ENCODE results near the gene TMEM94. TPM values are rescaled to one million over a fixed set of nuclear protein-coding genes. Genes with fewer than 3 reads are reported as not detected.
"Not testable (repeated sequence)": the region's sequence is repeated elsewhere in the genome, so short reads cannot be mapped to it uniquely, and the experiment has no call there.

Gene TMEM94
- total and polyA plus RNA-seq, 4 experiments from 2014 or later = 3.9 to 109 (median 63.3) TPM

- peaks cover 12 to 44% of the 10 kb centered on the region in 2 donors for H3K36me3 Mint-ChIP-seq
- Histone ChIP-seq H3K36me3 (ENCODE audit: insufficient read depth, low read length) (peaks cover 15% of the 10 kb centered on the region), H3K4me3 (ENCODE audit: low read length in 2 of 2) (no peak overlapping the region), H3K27ac (ENCODE audit: low read depth, low read length) (no peak overlapping the region), H3K4me1 (ENCODE audit: insufficient read depth, low read length) (no peaks in the 10 kb centered on the region), H3K27me3 (ENCODE audit: insufficient read depth, low read length) (no peaks in the 10 kb centered on the region), H3K9me3 (ENCODE audit: control insufficient read depth in 1 of 2, low read length in 2 of 2) (no peaks in the 10 kb centered on the region)
- H3K4me3 Mint-ChIP-seq = no peak overlapping the region
- no peaks in the 10 kb centered on the region for H3K9me3 Mint-ChIP-seq
- DNase-seq = no peak
- H3K27me3 Mint-ChIP-seq = no peaks in the 10 kb centered on the region
- peaks cover 0 to 11% (median 4%) of the 10 kb centered on the region in 4 donors for H3K4me1 Mint-ChIP-seq
- ChIA-PET CTCF (ENCODE audit: partially characterized antibody) (no interaction called here), POLR2A (ENCODE audit: partially characterized antibody) (interaction anchor here (0.9 kb wide), 1 partner anchor 16 kb away, joined by 3 read pairs; no protein-coding TSS in a partner anchor)
- intact Hi-C loops (cut with micrococcal nuclease) = no loop called here
- H3K27ac Mint-ChIP-seq = no peak overlapping the region
These were observed 19.4 kb downstream of the TMEM94 start for GRCh38 chr17:75475851-75476250.

- no peaks in the 10 kb centered on the region for H3K27me3 Mint-ChIP-seq
- H3K4me3 ChIP-seq (ENCODE audit: low read length in 2 of 2) = no peak overlapping the region
- POLR2A ChIA-PET (ENCODE audit: partially characterized antibody) = no interaction called here
These were observed 19.8 kb downstream of the TMEM94 start for GRCh38 chr17:75476271-75476671.

GRCh38 chr17:75476752-75477489, 20.5 kb downstream of the TMEM94 start:
- CTCF ChIA-PET (ENCODE audit: partially characterized antibody) = no interaction called here
- Mint-ChIP-seq H3K27ac (peak overlapping the region in 2 of 7 donors; percentile 12 to 78), H3K9me3 (no peaks in the 10 kb centered on the region), H3K27me3 (no peaks in the 10 kb centered on the region), H3K36me3 (peaks cover 10 to 44% of the 10 kb centered on the region in 2 donors), H3K4me1 (peaks cover 0 to 11% (median 4%) of the 10 kb centered on the region in 4 donors), H3K4me3 (no peak overlapping the region)
- Histone ChIP-seq H3K36me3 (ENCODE audit: insufficient read depth, low read length) (peaks cover 15% of the 10 kb centered on the region), H3K4me3 (ENCODE audit: low read length in 2 of 2) (no peak overlapping the region), H3K27me3 (ENCODE audit: insufficient read depth, low read length) (no peaks in the 10 kb centered on the region), H3K27ac (ENCODE audit: low read depth, low read length) (no peak overlapping the region), H3K4me1 (ENCODE audit: insufficient read depth, low read length) (no peaks in the 10 kb centered on the region), H3K9me3 (ENCODE audit: control insufficient read depth in 1 of 2, low read length in 2 of 2) (no peaks in the 10 kb centered on the region)
- intact Hi-C loops (cut with micrococcal nuclease) = no loop called here
- DNase-seq = no peak
- POLR2A ChIA-PET (ENCODE audit: partially characterized antibody) = no interaction called here

More at GRCh38 chr17:75476271-75476671, 19.8 kb downstream of the TMEM94 start:
- Mint-ChIP-seq H3K36me3 (peaks cover 12 to 47% of the 10 kb centered on the region in 2 donors), H3K4me3 (no peak overlapping the region), H3K9me3 (no peaks in the 10 kb centered on the region), H3K4me1 (peaks cover 0 to 11% (median 4%) of the 10 kb centered on the region in 4 donors), H3K27ac (peak overlapping the region in 3 of 7 donors; percentile 12 to 78 (median 78))
- no peak overlapping the region for H3K27ac ChIP-seq (ENCODE audit: low read depth, low read length)
- H3K4me1 ChIP-seq (ENCODE audit: insufficient read depth, low read length) = no peaks in the 10 kb centered on the region
- CTCF ChIA-PET (ENCODE audit: partially characterized antibody) = no interaction called here
- no peaks in the 10 kb centered on the region for H3K9me3 ChIP-seq (ENCODE audit: control insufficient read depth in 1 of 2, low read length in 2 of 2)
- DNase-seq = no peak
- no peaks in the 10 kb centered on the region for H3K27me3 ChIP-seq (ENCODE audit: insufficient read depth, low read length)
- intact Hi-C loops (cut with micrococcal nuclease) = no loop called here
- H3K36me3 ChIP-seq (ENCODE audit: insufficient read depth, low read length) = peaks cover 15% of the 10 kb centered on the region

- intact Hi-C loops (cut with micrococcal nuclease) = not testable (repeated sequence)
These were observed 21.0 kb downstream of the TMEM94 start for GRCh38 chr17:75477490-75477862.

GRCh38 chr17:75478508-75478907, 22.1 kb downstream of the TMEM94 start:
- DNase-seq = no peak
- POLR2A ChIA-PET (ENCODE audit: partially characterized antibody) = no interaction called here
- H3K27me3 Mint-ChIP-seq = no peaks in the 10 kb centered on the region
- Histone ChIP-seq H3K27me3 (ENCODE audit: insufficient read depth, low read length) (no peaks in the 10 kb centered on the region), H3K4me3 (ENCODE audit: low read length in 2 of 2) (no peak overlapping the region), H3K9me3 (ENCODE audit: control insufficient read depth in 1 of 2, low read length in 2 of 2) (no peaks in the 10 kb centered on the region), H3K36me3 (ENCODE audit: insufficient read depth, low read length) (no peaks in the 10 kb centered on the region), H3K4me1 (ENCODE audit: insufficient read depth, low read length) (no peaks in the 10 kb centered on the region), H3K27ac (ENCODE audit: low read depth, low read length) (no peak overlapping the region)
- CTCF ChIA-PET (ENCODE audit: partially characterized antibody) = interaction anchor here (0.6 kb wide), 1 partner anchor 155 kb away, joined by 3 read pairs; no protein-coding TSS in a partner anchor
- no peaks in the 10 kb centered on the region for H3K9me3 Mint-ChIP-seq
- H3K36me3 Mint-ChIP-seq = peaks cover 0 to 34% of the 10 kb centered on the region in 2 donors
- intact Hi-C loops (cut with micrococcal nuclease) = no loop called here
- H3K4me3 Mint-ChIP-seq = no peak overlapping the region
- H3K27ac Mint-ChIP-seq = peak overlapping the region in 2 of 7 donors; percentile 23 to 78
- peaks cover 0 to 17% (median 6%) of the 10 kb centered on the region in 4 donors for H3K4me1 Mint-ChIP-seq

More at GRCh38 chr17:75477490-75477862, 21.0 kb downstream of the TMEM94 start:
- POLR2A ChIA-PET (ENCODE audit: partially characterized antibody); H3K27me3 ChIP-seq (ENCODE audit: insufficient read depth, low read length); H3K27ac ChIP-seq (ENCODE audit: low read depth, low read length); H3K27ac Mint-ChIP-seq; H3K4me3 ChIP-seq (ENCODE audit: low read length in 2 of 2); H3K9me3 Mint-ChIP-seq; H3K27me3 Mint-ChIP-seq; H3K4me1 ChIP-seq (ENCODE audit: insufficient read depth, low read length); H3K9me3 ChIP-seq (ENCODE audit: control insufficient read depth in 1 of 2, low read length in 2 of 2); DNase-seq; CTCF ChIA-PET (ENCODE audit: partially characterized antibody); H3K4me3 Mint-ChIP-seq: not testable (repeated sequence)
- peaks cover 0 to 11% (median 4%) of the 10 kb centered on the region in 4 donors for H3K4me1 Mint-ChIP-seq
- peaks cover 6 to 38% of the 10 kb centered on the region in 2 donors for H3K36me3 Mint-ChIP-seq
- H3K36me3 ChIP-seq (ENCODE audit: insufficient read depth, low read length) = peaks cover 10% of the 10 kb centered on the region

- no peaks in the 10 kb centered on the region for H3K36me3 ChIP-seq (ENCODE audit: insufficient read depth, low read length)
- intact Hi-C loops (cut with micrococcal nuclease) = no loop called here
- H3K4me3 ChIP-seq (ENCODE audit: low read length in 2 of 2) = no peak overlapping the region
- ChIA-PET POLR2A (ENCODE audit: partially characterized antibody) (no interaction called here), CTCF (ENCODE audit: partially characterized antibody) (interaction anchor here (0.5 kb wide), 1 partner anchor 190 kb away, joined by 3 read pairs; no protein-coding TSS in a partner anchor)
- H3K27ac Mint-ChIP-seq = peak overlapping the region in 3 of 7 donors; percentile 29 to 72 (median 63)
- no peaks in the 10 kb centered on the region for H3K27me3 ChIP-seq (ENCODE audit: insufficient read depth, low read length)
- no peak overlapping the region for H3K27ac ChIP-seq (ENCODE audit: low read depth, low read length)
- H3K4me3 Mint-ChIP-seq = no peak overlapping the region
- DNase-seq = no peak
- H3K36me3 Mint-ChIP-seq = peaks cover 4 to 27% of the 10 kb centered on the region in 2 donors
- H3K9me3 Mint-ChIP-seq = no peaks in the 10 kb centered on the region
- peaks cover 0 to 17% (median 7%) of the 10 kb centered on the region in 4 donors for H3K4me1 Mint-ChIP-seq
- no peaks in the 10 kb centered on the region for H3K4me1 ChIP-seq (ENCODE audit: insufficient read depth, low read length)
- H3K9me3 ChIP-seq (ENCODE audit: control insufficient read depth in 1 of 2, low read length in 2 of 2) = no peaks in the 10 kb centered on the region
- no peaks in the 10 kb centered on the region for H3K27me3 Mint-ChIP-seq
These were observed 23.8 kb downstream of the TMEM94 start for GRCh38 chr17:75480281-75480680.

GRCh38 chr17:75481194-75482068, 25.0 kb downstream of the TMEM94 start:
- Histone ChIP-seq H3K4me3 (ENCODE audit: low read length in 2 of 2) (no peak overlapping the region), H3K36me3 (ENCODE audit: insufficient read depth, low read length) (no peaks in the 10 kb centered on the region), H3K4me1 (ENCODE audit: insufficient read depth, low read length) (peaks cover under 1% of the 10 kb centered on the region), H3K9me3 (ENCODE audit: control insufficient read depth in 1 of 2, low read length in 2 of 2) (no peaks in the 10 kb centered on the region), H3K27me3 (ENCODE audit: insufficient read depth, low read length) (no peaks in the 10 kb centered on the region), H3K27ac (ENCODE audit: low read depth, low read length) (no peak overlapping the region)
- H3K9me3 Mint-ChIP-seq = no peaks in the 10 kb centered on the region
- no peak for DNase-seq
- ChIA-PET CTCF (ENCODE audit: partially characterized antibody) (no interaction called here), POLR2A (ENCODE audit: partially characterized antibody) (interaction anchor here (0.6 kb wide), 1 partner anchor 25 kb away, joined by 4 read pairs; the partner anchor contains the start of gene TMEM94)
- intact Hi-C loops (cut with micrococcal nuclease) = no loop called here
- peaks cover 4 to 22% of the 10 kb centered on the region in 2 donors for H3K36me3 Mint-ChIP-seq
- no peaks in the 10 kb centered on the region for H3K27me3 Mint-ChIP-seq
- H3K27ac Mint-ChIP-seq = peak overlapping the region in 1 of 7 donors; percentile 72
- peaks cover 6 to 18% (median 8%) of the 10 kb centered on the region in 4 donors for H3K4me1 Mint-ChIP-seq
- H3K4me3 Mint-ChIP-seq = no peak overlapping the region

Measured in CD4-positive, alpha-beta memory T cell (primary cell).